Neural crest cell (in vitro differentiated cells): Measurements from ENCODE around the gene SNX9. TPM values are rescaled to one million over a fixed set of nuclear protein-coding genes. Genes with fewer than 3 reads are reported as not detected.
"Not testable (repeated sequence)": the region's sequence is repeated elsewhere in the genome, so short reads cannot be mapped to it uniquely, and the experiment has no call there.

Source experiments
- DNase-seq: peaks from one replicate; pipeline ENCODE4 v3.0.0; 2021; ENCODE audit warnings: low read depth, mixed read lengths, low spot score
- H3K27ac Mint-ChIP-seq: one replicate; pipeline ENCODE4 v1.8.0; 2021; ENCODE audit warnings: mild to moderate bottlenecking, mixed read lengths; ENCODE audit not compliant: unreplicated experiment
- H3K27me3 Mint-ChIP-seq: 2 replicates; pipeline ENCODE4 v1.8.0; 2021; ENCODE audit warnings: low read depth, mild to moderate bottlenecking, mixed read lengths
- H3K36me3 Mint-ChIP-seq: 2 replicates; pipeline ENCODE4 v1.8.0; 2021; ENCODE audit warnings: low read depth, mild to moderate bottlenecking, mixed read lengths
- H3K4me1 Mint-ChIP-seq: 2 replicates; pipeline ENCODE4 v1.8.0; 2021; ENCODE audit warnings: mixed read lengths
- H3K4me3 Mint-ChIP-seq: one replicate; pipeline ENCODE4 v1.8.0; 2021; ENCODE audit warnings: mild to moderate bottlenecking, mixed read lengths
- H3K9me3 Mint-ChIP-seq: 2 replicates; pipeline ENCODE4 v1.8.0; 2021; ENCODE audit warnings: mixed read lengths
- CTCF ChIP-seq: fragments of 200-600 bp; sonication (generic); conservative IDR thresholded peaks from 2 replicates; pipeline ENCODE4 v1.5.0; 2021; ENCODE audit warnings: antibody characterized with exemption, mild to moderate bottlenecking
- total RNA-seq: library from RNA; stranded (reverse); gene quantifications from 2 replicates; pipeline ENCODE4 v1.2.1, GENCODE V29; 2021

The SNX9 gene
- total RNA-seq, 1 donor from 2014 or later: 18.1 TPM

GRCh38 chr6:157795841-157796240, 27.2 kb upstream of the SNX9 start:
- DNase-seq: no peak
- H3K9me3 Mint-ChIP-seq: no peaks in the 10 kb centered on the region
- no peak overlapping the region for H3K27ac Mint-ChIP-seq
- H3K36me3 Mint-ChIP-seq: no peaks in the 10 kb centered on the region
- no peaks in the 10 kb centered on the region for H3K27me3 Mint-ChIP-seq
- no peak for TF ChIP-seq CTCF
- no peak overlapping the region for H3K4me3 Mint-ChIP-seq
- H3K4me1 Mint-ChIP-seq: no peaks in the 10 kb centered on the region

GRCh38 chr6:157798851-157799250, 24.2 kb upstream of the SNX9 start:
- DNase-seq: no peak
- Mint-ChIP-seq H3K27ac (no peak overlapping the region), H3K4me3 (no peak overlapping the region), H3K9me3 (no peaks in the 10 kb centered on the region), H3K4me1 (no peaks in the 10 kb centered on the region), H3K27me3 (no peaks in the 10 kb centered on the region), H3K36me3 (no peaks in the 10 kb centered on the region)
- no peak for TF ChIP-seq CTCF

- H3K27me3 Mint-ChIP-seq: not testable (repeated sequence)
Observed at GRCh38 chr6:157799561-157799960, 23.5 kb upstream of the SNX9 start.

GRCh38 chr6:157800420-157801237, 22.4 kb upstream of the SNX9 start:
- Mint-ChIP-seq H3K4me1 (no peaks in the 10 kb centered on the region), H3K4me3 (no peak overlapping the region), H3K36me3 (no peaks in the 10 kb centered on the region), H3K27me3 (no peaks in the 10 kb centered on the region), H3K9me3 (no peaks in the 10 kb centered on the region), H3K27ac (no peak overlapping the region)
- DNase-seq: no peak
- no peak for TF ChIP-seq CTCF

More at GRCh38 chr6:157799561-157799960, 23.5 kb upstream of the SNX9 start:
- not testable (repeated sequence) for H3K4me3 Mint-ChIP-seq, H3K36me3 Mint-ChIP-seq, H3K9me3 Mint-ChIP-seq, H3K4me1 Mint-ChIP-seq, DNase-seq, H3K27ac Mint-ChIP-seq

- no peak overlapping the region for H3K4me3 Mint-ChIP-seq
- H3K36me3 Mint-ChIP-seq: peaks cover 3% of the 10 kb centered on the region
- no peak for TF ChIP-seq CTCF
- H3K4me1 Mint-ChIP-seq: no peaks in the 10 kb centered on the region
- peaks cover 2% of the 10 kb centered on the region for H3K27me3 Mint-ChIP-seq
- no peak overlapping the region for H3K27ac Mint-ChIP-seq
- peaks cover 9% of the 10 kb centered on the region for H3K9me3 Mint-ChIP-seq
- DNase-seq: no peak
Observed at GRCh38 chr6:157804448-157805327, 18.4 kb upstream of the SNX9 start.
